ENCODE results near the gene RNF169.

RNF169 gene

DNA sequence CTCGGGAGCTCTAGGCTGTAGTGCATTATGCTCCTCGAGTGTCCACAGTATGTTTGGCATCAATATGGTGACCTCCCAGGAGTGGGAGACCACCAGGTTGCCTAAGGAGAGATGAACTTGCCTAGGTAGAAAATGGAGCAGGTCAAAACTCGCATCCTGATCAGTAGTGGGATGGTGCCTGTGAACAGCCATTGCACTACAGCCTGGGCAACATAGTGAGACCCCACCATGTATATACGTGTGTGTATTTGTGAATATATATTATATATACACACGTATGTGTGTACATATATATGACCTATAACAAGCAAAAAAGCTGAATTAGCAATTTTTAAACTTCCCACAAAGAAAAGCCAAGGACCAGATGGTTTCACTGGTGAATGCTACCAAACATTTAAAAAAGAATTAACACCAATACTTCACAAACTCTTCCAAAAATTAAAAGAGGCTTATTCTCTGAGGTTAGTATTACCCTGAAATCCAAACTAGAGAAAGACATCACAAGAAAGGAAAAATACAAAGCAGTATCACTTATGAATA, 97.4 kb downstream of the RNF169 start:
- Mint-ChIP-seq H3K27me3 (no peaks in the 10 kb centered on the region), H3K9me3 (no peaks in the 10 kb centered on the region), H3K4me3 (no peak overlapping the region), H3K4me1 (ENCODE audit: low read depth) (peaks cover 14% of the 10 kb centered on the region), H3K36me3 (ENCODE audit: low read depth) (peaks cover 59% of the 10 kb centered on the region), H3K27ac (no peak overlapping the region)

DNA sequence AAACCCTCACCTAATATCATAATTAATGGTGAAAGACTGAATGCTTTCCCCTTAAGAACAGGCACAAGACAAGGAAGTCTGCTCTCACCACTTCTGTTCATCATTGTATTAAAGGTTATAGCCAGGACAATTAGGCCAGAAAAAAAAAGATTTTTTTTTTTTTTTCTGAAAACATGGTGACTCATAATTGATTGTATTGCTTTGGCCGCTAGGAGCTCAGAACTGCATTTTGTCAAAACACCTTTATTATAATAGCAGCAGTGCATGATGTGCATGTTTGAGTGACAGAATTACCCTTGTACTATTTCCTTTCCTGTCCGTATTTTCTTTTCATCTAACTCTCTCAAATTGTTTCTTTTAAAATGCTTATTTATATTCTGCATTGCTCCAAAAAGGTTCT, 98.1 kb downstream of the RNF169 start:
- H3K36me3 Mint-ChIP-seq (ENCODE audit: low read depth) = peaks cover 59% of the 10 kb centered on the region
- no peak overlapping the region for H3K4me3 Mint-ChIP-seq
- peaks cover 14% of the 10 kb centered on the region for H3K4me1 Mint-ChIP-seq (ENCODE audit: low read depth)
- no peaks in the 10 kb centered on the region for H3K27me3 Mint-ChIP-seq
- H3K9me3 Mint-ChIP-seq = no peaks in the 10 kb centered on the region
- H3K27ac Mint-ChIP-seq = no peak overlapping the region

DNA sequence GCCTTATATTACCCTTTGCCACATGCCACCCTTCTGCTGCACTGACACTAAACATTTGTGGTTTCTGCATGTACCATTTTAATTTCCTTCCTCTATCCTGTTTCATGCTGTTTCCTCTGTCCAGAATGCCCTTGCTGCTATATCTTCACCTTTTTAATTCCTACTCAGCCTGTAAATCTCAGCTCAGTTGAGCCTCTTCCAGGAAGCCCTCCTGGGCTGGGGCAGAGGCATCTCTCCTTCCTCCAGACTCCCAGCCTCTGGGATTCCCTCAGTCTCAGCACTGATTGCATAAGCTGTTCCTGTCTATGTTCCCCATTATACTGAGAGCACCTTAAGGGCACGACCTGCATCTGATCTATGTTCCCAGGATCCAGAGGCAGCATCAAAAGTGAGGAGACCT, 98.7 kb downstream of the RNF169 start:
- H3K36me3 Mint-ChIP-seq (ENCODE audit: low read depth) = peaks cover 58% of the 10 kb centered on the region
- no peaks in the 10 kb centered on the region for H3K9me3 Mint-ChIP-seq
- H3K27me3 Mint-ChIP-seq = no peaks in the 10 kb centered on the region
- H3K4me3 Mint-ChIP-seq = no peak overlapping the region
- H3K27ac Mint-ChIP-seq = no peak overlapping the region
- peaks cover 14% of the 10 kb centered on the region for H3K4me1 Mint-ChIP-seq (ENCODE audit: low read depth)

DNA sequence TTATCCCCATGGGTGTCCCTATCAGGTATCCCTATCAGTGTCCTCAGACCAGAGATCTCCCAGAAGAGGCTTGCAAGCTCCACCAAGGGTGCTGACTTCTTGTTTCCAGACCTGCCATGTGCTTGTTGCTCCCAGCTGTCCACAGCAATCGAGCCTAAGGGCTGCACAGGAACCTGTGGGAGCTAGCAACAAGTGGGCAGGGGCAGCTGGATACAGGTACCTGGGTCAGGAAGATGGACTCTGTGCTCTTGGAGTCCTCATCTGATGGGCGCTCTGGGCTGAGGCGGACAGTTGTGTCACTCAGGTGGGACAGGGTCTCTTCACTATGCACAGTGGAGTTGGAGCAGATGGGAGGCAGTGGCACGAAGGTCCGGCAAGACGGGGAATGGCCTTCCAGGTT, 99.2 kb downstream of the RNF169 start:
- Mint-ChIP-seq H3K27me3 (no peaks in the 10 kb centered on the region), H3K36me3 (ENCODE audit: low read depth) (peaks cover 60% of the 10 kb centered on the region), H3K4me3 (no peak overlapping the region), H3K4me1 (ENCODE audit: low read depth) (peaks cover 14% of the 10 kb centered on the region), H3K9me3 (no peaks in the 10 kb centered on the region), H3K27ac (no peak overlapping the region)

DNA sequence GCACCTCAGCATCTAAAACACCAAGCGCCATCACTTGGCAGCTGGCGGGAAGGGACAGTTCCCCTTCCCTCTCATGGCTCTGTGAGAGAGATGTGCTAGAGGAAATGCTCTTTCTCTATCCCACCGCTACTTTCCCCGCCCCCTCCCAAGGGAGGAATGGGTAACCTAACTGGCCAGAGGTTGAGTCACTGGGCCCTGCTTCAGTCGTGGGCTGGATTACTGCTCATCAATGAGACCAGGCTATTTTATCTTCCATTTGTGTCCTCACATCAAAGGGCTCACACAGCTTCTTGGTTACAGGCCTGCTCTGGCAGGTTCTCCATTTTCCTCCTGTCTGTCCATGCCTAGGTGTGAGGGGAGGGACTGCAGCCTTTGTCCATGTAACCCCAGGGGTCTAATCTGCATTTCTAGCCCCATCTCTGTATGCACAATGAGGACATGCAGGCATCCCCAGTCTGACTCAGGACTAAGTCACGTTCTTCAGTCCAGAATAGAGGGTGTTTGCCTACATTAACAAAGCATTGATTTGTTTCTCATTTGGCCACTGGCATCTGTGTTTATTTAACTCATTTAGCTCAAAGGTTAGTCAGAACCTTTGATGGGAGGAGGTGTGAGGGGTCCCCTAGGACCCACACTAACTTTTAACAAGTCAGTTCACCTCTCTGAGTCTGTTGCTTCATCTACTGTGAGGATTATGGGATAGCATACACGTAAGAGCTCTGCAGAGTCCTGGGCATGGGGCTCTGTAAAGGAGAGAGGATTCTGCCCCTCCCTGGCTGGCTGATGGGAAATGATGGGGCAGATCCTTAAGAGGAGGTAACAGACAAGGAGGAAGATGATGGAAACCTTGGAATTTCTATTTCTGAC, 101.1 kb downstream of the RNF169 start:
- no peaks in the 10 kb centered on the region for H3K27me3 Mint-ChIP-seq
- H3K4me1 Mint-ChIP-seq (ENCODE audit: low read depth) = peaks cover 14% of the 10 kb centered on the region
- H3K4me3 Mint-ChIP-seq = no peak overlapping the region
- no peak overlapping the region for H3K27ac Mint-ChIP-seq
- peaks cover 60% of the 10 kb centered on the region for H3K36me3 Mint-ChIP-seq (ENCODE audit: low read depth)
- no peaks in the 10 kb centered on the region for H3K9me3 Mint-ChIP-seq

DNA sequence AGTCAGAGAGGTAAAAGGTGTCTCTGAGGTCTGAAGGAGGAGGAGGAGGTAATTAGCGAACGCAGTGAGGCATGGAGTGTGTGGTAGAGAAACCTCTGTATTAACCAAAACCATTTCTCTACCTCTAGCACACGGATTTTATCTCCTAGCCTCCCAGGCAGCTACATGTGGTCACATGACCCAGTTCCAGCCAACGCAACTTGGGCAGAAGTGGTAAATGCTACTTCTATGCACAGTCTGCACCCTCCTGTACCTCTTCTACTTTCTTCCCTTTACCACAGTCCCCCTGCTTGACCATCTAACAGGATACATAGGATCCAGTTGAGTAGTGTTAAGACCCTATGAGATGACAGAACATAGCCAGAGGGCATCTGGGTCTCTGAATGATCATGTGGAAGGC, 104.6 kb downstream of the RNF169 start:
- Mint-ChIP-seq H3K4me1 (ENCODE audit: low read depth) (no peaks in the 10 kb centered on the region), H3K9me3 (no peaks in the 10 kb centered on the region), H3K4me3 (no peak overlapping the region), H3K27me3 (no peaks in the 10 kb centered on the region), H3K27ac (no peak overlapping the region), H3K36me3 (ENCODE audit: low read depth) (peaks cover 61% of the 10 kb centered on the region)

DNA sequence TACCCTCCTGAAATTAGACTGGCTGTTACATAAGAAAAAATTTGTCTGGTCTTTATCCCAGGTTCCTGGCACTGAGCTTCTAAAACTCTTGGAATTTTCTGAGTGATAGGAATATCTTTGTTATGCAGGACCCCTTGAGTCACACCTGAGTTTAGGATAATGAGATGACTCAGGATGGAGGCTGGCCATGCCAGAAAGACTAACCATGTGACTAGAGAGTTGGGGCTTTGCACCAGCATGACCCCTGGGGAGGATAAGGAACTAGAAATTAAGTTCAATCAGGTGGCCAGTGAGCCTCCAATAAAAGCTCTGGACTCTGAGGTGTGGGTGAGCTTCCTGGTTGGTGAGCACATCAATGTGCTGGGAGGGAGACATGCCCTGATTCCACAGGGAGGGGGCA, 112.1 kb downstream of the RNF169 start:
- Mint-ChIP-seq H3K27ac (no peak overlapping the region), H3K4me1 (ENCODE audit: low read depth) (no peaks in the 10 kb centered on the region), H3K9me3 (peaks cover 25% of the 10 kb centered on the region), H3K27me3 (no peaks in the 10 kb centered on the region), H3K36me3 (ENCODE audit: low read depth) (peaks cover 91% of the 10 kb centered on the region), H3K4me3 (no peak overlapping the region)

DNA sequence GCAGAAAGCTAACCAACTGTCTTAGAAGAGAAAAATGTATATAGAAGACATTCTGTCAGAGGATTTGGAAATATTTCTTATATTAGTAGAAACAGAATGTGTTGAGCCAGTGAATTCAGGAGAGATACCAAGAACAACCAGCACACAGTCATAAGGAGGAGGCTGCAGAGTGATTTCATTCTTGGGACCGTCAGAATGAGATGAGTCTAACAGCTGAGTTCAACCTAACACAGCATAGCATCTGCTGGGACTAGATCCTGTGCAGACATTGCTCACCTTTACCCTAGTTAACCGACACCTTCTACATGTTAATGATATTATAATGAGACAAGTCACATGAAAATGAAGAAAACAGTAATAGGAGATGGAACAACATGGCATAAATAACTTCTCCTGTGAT, 114.8 kb downstream of the RNF169 start:
- Mint-ChIP-seq H3K36me3 (ENCODE audit: low read depth) (peaks cover 97% of the 10 kb centered on the region), H3K27me3 (no peaks in the 10 kb centered on the region), H3K4me3 (no peak overlapping the region), H3K4me1 (ENCODE audit: low read depth) (no peaks in the 10 kb centered on the region), H3K27ac (no peak overlapping the region), H3K9me3 (peaks cover 42% of the 10 kb centered on the region)

DNA sequence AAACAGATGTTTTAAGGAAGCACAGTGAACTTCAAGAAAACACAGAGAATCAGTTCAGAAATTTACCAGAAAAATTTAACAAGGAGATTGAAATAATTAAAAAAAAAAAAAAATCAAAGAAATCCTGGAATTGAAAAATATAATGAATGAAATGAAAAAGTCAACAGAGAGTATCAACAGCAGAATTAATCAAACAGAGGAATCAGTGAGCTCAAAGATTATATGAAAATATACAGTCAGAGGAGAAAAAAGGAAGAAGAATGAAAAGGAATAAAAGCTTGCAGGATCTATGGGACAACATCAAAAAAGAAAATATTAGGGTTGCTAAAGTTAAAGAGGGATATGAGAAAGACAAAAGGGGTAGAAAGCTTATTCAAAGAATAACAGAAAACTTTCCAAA, 117.9 kb downstream of the RNF169 start:
- no peaks in the 10 kb centered on the region for H3K4me1 Mint-ChIP-seq (ENCODE audit: low read depth)
- H3K4me3 Mint-ChIP-seq = no peak overlapping the region
- H3K27me3 Mint-ChIP-seq = no peaks in the 10 kb centered on the region
- H3K36me3 Mint-ChIP-seq (ENCODE audit: low read depth) = peaks cover 97% of the 10 kb centered on the region
- H3K9me3 Mint-ChIP-seq = peaks cover 50% of the 10 kb centered on the region
- no peak overlapping the region for H3K27ac Mint-ChIP-seq

DNA sequence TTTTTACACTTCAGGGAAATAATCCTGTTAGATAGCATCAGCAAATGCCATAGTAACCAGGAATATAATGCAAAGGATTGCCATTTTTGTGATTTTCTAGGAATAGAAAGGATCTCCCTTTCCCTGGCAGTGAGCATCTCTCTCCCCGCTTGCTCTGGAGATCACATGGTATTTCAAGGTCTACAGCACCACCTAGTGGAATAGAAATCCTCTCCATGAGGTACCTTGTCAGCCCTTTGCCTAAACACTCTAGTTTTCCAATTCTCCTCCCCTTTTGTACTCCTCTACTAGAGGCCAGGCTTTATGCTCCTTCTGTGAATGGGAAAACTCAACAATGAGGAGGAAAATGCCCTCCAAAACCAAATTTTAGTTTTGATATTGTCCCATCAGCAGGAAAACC, 121.8 kb downstream of the RNF169 start:
- H3K9me3 Mint-ChIP-seq = peaks cover 49% of the 10 kb centered on the region
- H3K36me3 Mint-ChIP-seq (ENCODE audit: low read depth) = peaks cover 91% of the 10 kb centered on the region
- H3K4me3 Mint-ChIP-seq = no peak overlapping the region

DNA sequence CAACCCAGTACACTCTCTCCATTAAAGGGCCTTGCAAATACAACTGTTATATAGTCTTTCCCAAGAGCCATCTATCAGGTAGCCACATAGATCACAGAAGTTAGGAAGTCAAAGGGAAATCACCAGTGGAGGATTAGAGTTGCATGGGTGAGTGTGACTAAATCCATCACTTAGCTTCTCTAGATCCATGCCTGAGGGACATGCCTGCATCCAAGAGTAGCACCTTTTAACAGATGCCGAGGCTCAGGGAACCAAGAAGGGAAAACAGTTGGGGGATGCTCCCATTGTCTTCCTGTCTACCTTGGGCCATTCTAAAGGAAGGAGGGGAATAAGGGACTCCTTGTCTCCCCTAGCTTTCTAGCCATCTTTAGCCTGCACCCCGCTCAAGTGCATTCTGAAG, 122.4 kb downstream of the RNF169 start:
- Mint-ChIP-seq H3K27me3 (no peaks in the 10 kb centered on the region), H3K27ac (no peak overlapping the region), H3K9me3 (peaks cover 52% of the 10 kb centered on the region)

More for the DNA sequence above, 121.8 kb downstream of the RNF169 start:
- no peak overlapping the region for H3K27ac Mint-ChIP-seq
- H3K27me3 Mint-ChIP-seq = no peaks in the 10 kb centered on the region
- no peaks in the 10 kb centered on the region for H3K4me1 Mint-ChIP-seq (ENCODE audit: low read depth)

DNA sequence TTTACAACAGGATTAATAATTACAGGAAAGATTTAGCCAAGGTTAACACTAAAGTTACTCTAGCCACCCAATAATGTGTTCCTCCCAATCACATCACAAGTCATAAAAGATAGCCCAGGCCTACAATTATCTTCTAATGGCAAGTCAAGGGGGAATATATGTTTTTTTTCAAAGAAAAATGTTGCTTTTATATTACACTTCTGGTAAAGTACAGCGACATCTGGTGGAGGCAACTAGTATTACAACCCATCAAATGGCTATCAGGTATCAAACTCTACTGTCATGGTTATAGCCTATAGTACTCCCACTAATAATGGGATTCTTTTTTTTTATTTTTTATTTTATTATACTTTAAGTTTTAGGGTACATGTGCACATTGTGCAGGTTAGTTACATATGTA, 128.5 kb downstream of the RNF169 start:
- Mint-ChIP-seq H3K36me3 (ENCODE audit: low read depth) (peaks cover 47% of the 10 kb centered on the region), H3K9me3 (peaks cover 22% of the 10 kb centered on the region), H3K4me3 (no peak overlapping the region), H3K4me1 (ENCODE audit: low read depth) (no peaks in the 10 kb centered on the region), H3K27ac (no peak overlapping the region), H3K27me3 (no peaks in the 10 kb centered on the region)

More for the DNA sequence above, 122.4 kb downstream of the RNF169 start:
- Mint-ChIP-seq H3K4me1 (ENCODE audit: low read depth) (no peaks in the 10 kb centered on the region), H3K4me3 (no peak overlapping the region), H3K36me3 (ENCODE audit: low read depth) (peaks cover 91% of the 10 kb centered on the region)
